Spleen (tissue), 7 donors: ENCODE measurements around the gene RPGRIP1L.

ENCODE experiments used
- CTCF ChIP-seq, 11 experiments: fragments of 200-600 bp in 7 of 11; fragments of 450-650 bp in 4 of 11; sonication (generic) in 4 of 11; IDR thresholded peaks in 8 of 11; conservative IDR thresholded peaks in 3 of 11; 1 replicate in 7 of 11; 2 replicates in 4 of 11; pipeline versions ENCODE4 v1.4.0 to v1.8.0; 2016 to 2021; ENCODE audit warnings: antibody characterized with exemption in 11 of 11, inconsistent platforms in 4 of 11, mild to moderate bottlenecking in 1 of 11
- POLR2A ChIP-seq, 3 donors: fragments of 450-650 bp; IDR thresholded peaks; one replicate each; pipeline ENCODE4 v1.5.1; 2017; ENCODE audit warnings: antibody characterized with exemption in 3 of 3, mild to moderate bottlenecking in 1 of 3
- POLR2AphosphoS5 ChIP-seq, 3 donors: sonication (generic); formaldehyde crosslinking; IDR thresholded peaks; one replicate each; pipeline ENCODE4 v1.5.1; 2017; ENCODE audit warnings: antibody characterized with exemption in 3 of 3
- donor health status: DM: no; HTN: no; CAD: no; lungs with moderate emphysema.
- donor health status: DM: no; HTN: no; CAD: no.
- donor health status: DM: no; HTN: no; CAD: no.

- no peak for TF ChIP-seq CTCF (IDR thresholded peaks at IDR 0.05 in 8 of 11, conservative IDR thresholded peaks at IDR 0.05 in 3 of 11)
- TF ChIP-seq POLR2AphosphoS5 (IDR thresholded peaks at IDR 0.05): no peak
- no peak for TF ChIP-seq POLR2A (IDR thresholded peaks at IDR 0.05)
Measured at GRCh38 chr16:53681354-53681753, 22.3 kb downstream of the RPGRIP1L start.
